Stimulated activated CD4-positive, alpha-beta T cell treated with anti-CD3 and anti-CD28 coated beads, TNF-alpha, amount 100 ng/mL, for 48 hours (primary cell): Measurements from ENCODE around the gene LAMA1.

ENCODE experiments used
- DNase-seq, 3 donors: peaks; one replicate each; pipeline ENCODE4 v3.0.0-alpha.2; 2020; ENCODE audit warnings: low read depth in 3 of 3

Gene LAMA1

GRCh38 chr18:7056026-7056425, 61.6 kb downstream of the LAMA1 start:
- DNase-seq, result no peak

GRCh38 chr18:7049951-7050350, 67.6 kb downstream of the LAMA1 start:
- no peak for DNase-seq

- DNase-seq, result no peak
Observed at GRCh38 chr18:7048081-7048480, 69.5 kb downstream of the LAMA1 start.

DNA sequence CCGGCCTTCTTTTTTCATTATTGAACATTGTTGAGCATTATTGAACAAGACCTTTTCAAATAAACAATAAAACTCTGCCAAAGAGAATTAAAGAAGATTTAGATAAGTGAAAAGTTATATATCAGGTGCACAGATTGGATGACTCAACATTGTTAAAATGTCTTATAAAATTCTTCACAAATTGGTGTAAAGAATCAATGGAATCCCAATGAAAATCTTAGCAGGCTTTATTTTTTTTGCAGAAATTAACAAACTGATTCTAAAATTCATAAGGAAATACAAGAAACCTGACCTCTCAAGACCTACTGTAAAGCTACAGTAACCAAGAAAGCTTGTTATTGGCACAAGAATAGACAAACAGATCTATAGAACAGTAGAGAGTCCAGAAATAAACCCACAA, 70.3 kb downstream of the LAMA1 start:
- DNase-seq, result no peak

DNA sequence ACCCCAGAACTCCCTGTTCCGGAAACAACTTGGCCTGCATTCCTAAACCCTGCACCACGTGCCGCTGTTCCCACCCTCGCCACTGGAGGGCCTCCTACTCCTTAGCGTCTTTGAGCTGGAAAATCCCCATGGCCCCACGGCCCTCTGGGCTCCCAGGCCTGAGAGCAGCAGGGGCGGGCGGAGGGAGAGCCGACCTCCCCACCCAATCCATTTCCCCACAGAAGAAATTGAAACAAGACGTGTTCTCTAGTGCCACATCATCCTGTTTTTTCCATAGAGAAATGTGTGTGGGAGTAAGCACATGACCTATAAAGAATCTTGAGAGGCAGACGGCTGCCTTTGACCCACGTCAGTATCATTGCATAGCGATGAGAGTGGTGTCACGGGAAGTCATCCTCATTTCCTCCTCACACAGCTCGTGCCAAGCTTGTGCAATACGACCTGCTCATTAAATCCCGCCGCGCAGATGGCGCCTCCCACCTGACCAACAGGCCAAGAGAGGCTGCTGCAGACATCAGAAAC, 79.2 kb downstream of the LAMA1 start:
- no peak for DNase-seq

GRCh38 chr18:7037470-7037869, 80.1 kb downstream of the LAMA1 start:
- no peak for DNase-seq

DNA sequence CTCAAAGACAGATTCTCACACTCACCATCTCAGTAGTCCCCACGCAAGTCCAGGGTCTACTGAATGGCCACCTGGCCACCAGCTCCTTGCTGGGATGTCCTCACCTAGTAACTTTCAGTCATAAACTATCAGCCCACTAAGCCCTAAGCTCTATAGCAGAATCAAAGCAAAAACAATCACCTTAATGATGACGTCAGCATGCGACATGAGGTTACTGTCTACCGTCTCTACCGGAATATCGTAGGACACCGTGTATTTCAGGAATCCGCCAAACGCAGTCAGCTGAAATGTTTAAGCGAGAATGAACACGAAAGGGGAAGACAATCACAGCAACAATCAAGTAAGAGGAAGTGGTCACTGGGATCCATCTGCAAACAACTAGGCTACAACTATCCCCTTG, 81.8 kb downstream of the LAMA1 start:
- DNase-seq, result no peak

GRCh38 chr18:7034924-7035323, 82.7 kb downstream of the LAMA1 start:
- no peak for DNase-seq

DNA sequence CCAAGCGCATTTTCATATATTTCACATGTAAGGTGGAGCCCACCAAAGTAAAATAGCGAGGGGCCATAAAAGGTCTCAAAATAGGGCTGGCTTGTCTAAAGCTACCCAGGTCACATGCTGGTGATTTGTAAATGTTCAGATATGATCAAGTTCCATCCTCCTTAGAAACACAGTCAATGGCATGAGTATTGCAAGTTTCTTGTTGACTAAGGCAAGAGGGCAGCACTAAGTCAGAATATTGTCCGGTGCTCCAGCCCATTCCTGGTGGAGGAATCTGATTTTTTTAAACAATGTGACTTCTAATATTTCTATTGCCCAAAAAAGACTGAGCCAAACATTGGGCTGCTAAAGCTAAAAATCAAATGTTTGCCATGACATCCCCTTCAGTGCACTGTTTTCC, 85.1 kb downstream of the LAMA1 start:
- DNase-seq, result no peak

DNA sequence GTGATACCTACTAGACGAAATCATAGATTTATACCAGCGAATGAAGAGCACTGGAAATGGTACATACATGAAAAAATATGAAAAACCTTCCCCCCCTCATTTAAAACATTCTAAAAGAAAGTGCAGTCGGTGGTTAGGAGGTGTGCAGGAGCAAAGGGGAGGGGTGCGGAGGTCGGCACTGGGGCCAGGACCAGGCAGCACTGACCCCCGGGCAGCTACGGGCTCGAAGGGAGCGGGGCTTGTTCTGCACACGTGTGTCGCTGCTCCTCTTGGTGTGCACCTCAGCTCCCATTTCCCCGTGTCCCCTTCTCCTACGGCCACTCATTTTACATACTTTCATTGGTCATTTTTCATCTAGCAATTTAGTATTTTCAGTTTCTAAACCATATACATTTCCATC, 89.0 kb downstream of the LAMA1 start:
- no peak for DNase-seq

DNA sequence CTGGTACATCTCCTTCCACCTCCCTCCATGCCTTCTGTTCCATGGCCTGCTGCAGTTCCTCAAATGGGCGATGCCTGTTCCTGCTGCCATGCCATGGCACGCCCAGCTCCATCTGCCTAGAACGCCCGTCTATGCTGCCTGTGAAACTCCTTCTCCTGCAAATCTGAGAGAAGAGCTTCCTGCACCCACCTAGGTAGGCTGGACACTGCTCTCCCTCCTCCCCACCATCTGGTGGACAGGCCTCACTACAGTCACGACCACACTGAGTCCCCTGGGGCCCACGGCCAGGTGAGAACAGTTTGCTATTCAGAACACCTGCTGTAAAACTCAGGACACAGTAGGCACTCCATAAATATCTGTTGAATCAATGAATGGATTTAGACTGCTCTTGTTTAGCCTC, 92.4 kb downstream of the LAMA1 start:
- no peak for DNase-seq

DNA sequence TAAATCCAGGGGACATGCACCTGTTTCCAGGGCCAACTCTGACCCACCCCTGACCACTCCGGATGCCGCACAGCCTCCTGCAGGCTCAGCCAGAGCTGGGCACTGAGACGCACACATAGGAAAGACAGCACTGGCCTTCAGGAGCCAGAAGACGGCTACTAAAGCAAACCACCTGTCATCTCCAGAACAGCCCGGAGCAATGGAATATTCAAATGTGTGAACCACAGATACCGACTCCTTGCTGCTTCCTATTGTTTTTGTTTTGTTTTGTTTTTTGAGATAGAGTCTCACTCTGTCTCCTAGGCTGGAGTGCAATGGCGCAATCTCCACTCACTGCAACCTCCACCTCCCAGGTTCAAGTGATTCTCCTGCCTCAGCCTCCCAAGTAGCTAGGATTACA, 94.0 kb downstream of the LAMA1 start:
- no peak for DNase-seq

DNA sequence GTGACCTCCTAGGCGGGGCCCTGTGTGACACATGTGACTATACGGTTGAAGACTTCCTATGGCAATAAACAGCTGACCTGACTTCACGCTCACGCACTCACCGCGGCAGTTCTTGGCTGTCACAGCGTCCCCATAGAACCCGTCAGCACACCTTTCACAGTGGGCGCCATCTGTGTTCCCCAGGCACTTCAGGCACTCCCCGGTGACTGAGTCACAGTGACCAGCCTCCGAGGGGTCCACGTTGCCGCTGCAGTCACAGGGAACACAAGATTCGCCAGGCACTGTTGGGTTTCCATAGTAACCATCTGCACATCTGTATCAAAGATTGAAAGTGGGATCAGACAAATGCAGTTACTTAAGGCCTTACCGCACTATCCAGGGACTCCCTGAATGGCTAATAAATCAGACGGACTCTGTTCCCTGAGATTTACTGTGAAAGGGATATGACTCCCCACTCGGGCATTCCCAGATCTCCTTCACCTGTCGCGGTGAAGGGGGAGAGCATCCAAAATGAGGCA, 94.5 kb downstream of the LAMA1 start:
- no peak for DNase-seq

DNA sequence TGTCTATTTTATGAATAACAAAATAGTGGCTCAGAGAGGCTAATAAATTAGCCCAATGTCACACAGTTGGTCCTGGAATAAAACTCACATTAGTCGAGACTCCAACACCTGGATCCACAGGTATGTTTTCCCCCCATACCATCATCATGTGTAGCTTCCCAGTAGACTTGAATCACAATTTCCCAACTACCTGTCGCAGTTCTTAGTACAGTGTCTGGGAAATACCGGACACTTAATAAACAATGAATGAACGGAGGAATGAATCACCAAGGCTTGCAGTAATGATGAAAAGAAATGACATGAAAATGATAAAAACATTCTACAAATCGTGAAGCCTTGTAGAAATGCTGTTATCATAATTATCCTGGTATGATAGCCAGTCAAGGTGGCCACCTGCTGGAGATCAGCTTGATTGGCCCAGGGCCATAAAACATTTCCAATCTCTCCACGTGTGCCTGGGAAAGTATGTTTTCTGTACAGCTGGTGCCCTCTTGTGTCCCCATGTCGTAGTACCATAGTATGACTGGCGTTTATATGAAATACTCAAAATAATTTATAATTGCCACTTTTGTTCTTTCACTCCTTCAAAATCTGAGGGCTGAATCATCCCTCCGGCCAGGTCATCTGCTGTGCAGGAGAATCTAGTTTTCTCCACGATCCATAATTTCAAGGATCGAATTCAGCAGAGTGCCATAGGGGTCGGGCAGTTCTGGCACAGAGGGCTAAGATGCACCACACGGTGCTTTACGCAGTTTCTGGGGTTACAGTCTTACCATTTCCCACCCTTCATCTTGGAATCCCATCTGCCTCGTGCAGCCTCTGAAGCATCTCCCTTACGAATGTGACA, 95.4 kb downstream of the LAMA1 start:
- no peak for DNase-seq

GRCh38 chr18:7020995-7021777, 96.4 kb downstream of the LAMA1 start:
- DNase-seq, result no peak

- DNase-seq, result no peak
Observed at GRCh38 chr18:7017013-7017412, 100.6 kb downstream of the LAMA1 start.

- DNase-seq, result no peak
Observed at GRCh38 chr18:7011142-7011541, 106.5 kb downstream of the LAMA1 start.

DNA sequence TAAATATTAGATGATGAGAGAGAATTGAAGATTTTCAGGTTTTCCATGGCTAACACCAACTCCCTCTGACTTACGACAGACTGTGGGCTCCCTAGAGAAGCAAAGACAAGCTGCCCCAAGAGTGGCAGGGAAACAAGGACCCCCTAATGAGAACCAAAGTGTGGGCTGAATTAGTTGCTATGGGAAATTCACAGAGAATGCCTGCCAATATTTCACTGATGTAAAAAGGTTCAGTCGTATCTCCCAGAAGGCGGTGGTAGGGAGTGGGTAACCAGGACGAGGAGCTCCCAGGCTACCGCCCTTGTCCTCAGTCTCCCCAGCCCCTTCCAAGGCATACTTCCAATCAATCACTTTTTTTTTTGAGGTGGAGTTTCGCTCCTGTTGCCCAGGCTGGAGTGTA, 113.6 kb downstream of the LAMA1 start:
- DNase-seq, result no peak

DNA sequence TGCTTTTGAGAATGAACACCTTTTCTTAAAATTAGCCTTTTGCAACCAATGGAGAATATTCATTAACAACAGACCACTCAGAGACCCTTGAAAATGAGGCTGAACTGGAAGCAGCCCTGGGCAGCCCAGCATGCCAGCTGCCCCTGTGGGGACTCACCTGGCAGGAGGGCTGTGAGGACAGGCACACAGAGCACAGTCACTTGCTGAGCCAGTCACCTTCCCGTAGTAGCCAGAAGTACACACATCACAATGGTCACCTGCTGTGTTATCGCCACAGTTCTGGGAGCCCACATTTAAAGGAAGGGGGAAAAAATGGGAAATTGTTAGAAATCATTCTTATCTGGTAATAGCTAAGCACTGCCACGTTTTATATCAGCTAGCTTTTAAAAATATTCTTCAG, 115.5 kb downstream of the LAMA1 start:
- no peak for DNase-seq

DNA sequence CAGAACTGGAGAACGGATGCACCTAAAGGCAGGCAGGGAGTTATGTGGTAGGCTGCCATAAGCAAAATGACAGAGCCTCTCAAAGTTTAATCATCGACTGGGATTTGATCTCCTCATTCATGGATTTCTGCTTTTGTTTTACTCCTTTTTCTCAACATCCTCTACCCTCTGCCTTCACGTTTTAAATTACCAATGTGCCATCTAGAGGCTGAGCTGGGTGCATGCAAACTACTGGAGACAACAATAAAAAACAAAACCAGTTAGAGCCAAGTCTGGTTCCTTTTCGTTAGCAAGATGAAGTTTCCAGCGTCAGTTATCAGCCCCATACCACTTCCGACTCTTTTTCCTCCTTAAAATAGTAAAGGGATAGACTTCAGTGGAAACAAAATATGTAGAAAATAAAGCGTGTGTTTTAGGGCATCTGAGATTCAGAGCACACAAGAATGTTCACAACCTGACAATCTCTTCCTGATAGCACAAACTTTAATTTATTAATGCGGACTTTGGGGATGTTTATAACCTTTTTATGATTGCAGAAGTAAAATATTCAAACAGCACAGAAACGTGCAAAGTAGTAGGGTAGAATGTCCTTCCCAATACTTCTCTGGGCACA, 117.0 kb downstream of the LAMA1 start:
- DNase-seq, result no peak

DNA sequence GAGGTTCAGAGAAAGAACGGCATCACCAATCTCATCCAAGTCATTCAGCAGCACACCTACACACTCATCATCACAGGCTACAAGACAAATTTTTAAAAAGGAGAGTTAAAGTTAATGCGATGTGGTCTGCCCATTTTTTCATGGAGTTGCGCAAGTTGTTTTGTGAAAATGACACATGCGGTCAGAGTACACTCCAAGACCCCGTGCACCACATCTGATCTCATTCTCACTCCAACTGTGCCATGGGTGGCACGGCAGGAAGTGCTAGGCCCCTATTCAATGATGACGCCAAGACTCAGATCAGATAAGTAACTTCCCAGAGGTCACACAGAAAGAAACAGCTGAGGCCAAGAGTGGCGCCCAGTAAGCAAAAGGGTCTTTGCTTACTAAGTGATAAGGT, 119.8 kb downstream of the LAMA1 start:
- no peak for DNase-seq

- DNase-seq, result no peak
Observed at GRCh38 chr18:6994771-6995430, 122.7 kb downstream of the LAMA1 start.
